Caco-2 (cell line): Measurements from ENCODE around the gene SH3GL2. TPM values are rescaled to one million over a fixed set of nuclear protein-coding genes. Genes with fewer than 3 reads are reported as not detected.

Experiments
- BruUV-seq: library from RNA; stranded (reverse); fragments of 400-500 nt; replicated peaks from 2 replicates; lab custom pipeline; 2021; lab: Mats Ljungman, UMichigan
- CTCF ChIA-PET: fragments of 300-600 bp; sonication (Branson Sonifier 250); formaldehyde crosslinking; loops from one replicate; lab custom pipeline; 2022; ENCODE audit warnings: antibody characterized with exemption; lab: Charles Lee
- POLR2A ChIA-PET: fragments of 300-600 bp; sonication (Branson Sonifier 250); formaldehyde crosslinking; loops from one replicate; lab custom pipeline; 2022; ENCODE audit warnings: antibody characterized with exemption; lab: Charles Lee
- DNase-seq, 2 experiments: peaks; one replicate each; pipeline versions ENCODE4 v3.0.0 to v3.0.0-alpha.2; 2020 to 2022
- H3K27me3 ChIP-seq: replicated peaks from 2 replicates; pipeline ENCODE4 v1.6.0; 2011; ENCODE audit warnings: low read length; ENCODE audit not compliant: control insufficient read depth, insufficient read depth
- H3K36me3 ChIP-seq: 2 replicates; pipeline ENCODE4 v1.5.1; 2011; ENCODE audit warnings: low read length; ENCODE audit not compliant: control insufficient read depth, insufficient read depth
- H3K4me1 ChIP-seq: fragments of 250-450 bp; sonication (Bioruptor Pico); 2 replicates; pipeline ENCODE4 v1.5.1; 2020; ENCODE audit warnings: mild to moderate bottlenecking
- H3K4me3 ChIP-seq: 2 replicates; pipeline ENCODE4 v1.5.1; 2011; ENCODE audit warnings: low read depth, mild to moderate bottlenecking, control low read depth, low read length
- H3K9me3 ChIP-seq: fragments of 250-450 bp; sonication (Bioruptor Pico); 2 replicates; pipeline ENCODE4 v1.5.1; 2020; ENCODE audit warnings: mild to moderate bottlenecking, moderate library complexity
- H3K27ac Mint-ChIP-seq: one replicate; pipeline ENCODE4 v1.8.0; 2022; ENCODE audit warnings: mixed read lengths; ENCODE audit not compliant: unreplicated experiment
- H3K27me3 Mint-ChIP-seq: one replicate; pipeline ENCODE4 v1.8.0; 2022; ENCODE audit warnings: mixed read lengths; ENCODE audit not compliant: insufficient read depth, unreplicated experiment
- H3K36me3 Mint-ChIP-seq: one replicate; pipeline ENCODE4 v1.8.0; 2022; ENCODE audit warnings: mild to moderate bottlenecking, mixed read lengths; ENCODE audit not compliant: insufficient read depth, unreplicated experiment
- H3K4me1 Mint-ChIP-seq: one replicate; pipeline ENCODE4 v1.8.0; 2022; ENCODE audit warnings: low read depth, mixed read lengths; ENCODE audit not compliant: unreplicated experiment
- H3K4me3 Mint-ChIP-seq: one replicate; pipeline ENCODE4 v1.8.0; 2022; ENCODE audit warnings: mild to moderate bottlenecking, moderate library complexity, mixed read lengths; ENCODE audit not compliant: unreplicated experiment
- H3K9me3 Mint-ChIP-seq: one replicate; pipeline ENCODE4 v1.8.0; 2022; ENCODE audit warnings: mixed read lengths; ENCODE audit not compliant: unreplicated experiment
- intact Hi-C: fragments of 100-400 bp; cut with micrococcal nuclease; formaldehyde crosslinking; loops from one replicate; pipeline ENCODE4 v1.10.0; 2022; ENCODE audit not compliant: unreplicated experiment
- total RNA-seq: library from RNA; stranded (reverse); gene quantifications from 2 replicates; pipeline ENCODE4 v1.2.3, GENCODE V29; 2022
- TF ChIP-seq, protein P1 (sequence below), 2 experiments: fragments of 200-600 bp in 1 of 2; IDR thresholded peaks; 1 replicate in 1 of 2; 2 replicates in 1 of 2; pipeline versions ENCODE4 v1.5.1 to v1.8.0; 2011 to 2022; ENCODE audit warnings: antibody characterized with exemption in 1 of 2, control low read depth in 1 of 2, inconsistent platforms in 1 of 2, low read depth in 1 of 2, low read length in 1 of 2, mild to moderate bottlenecking in 1 of 2, moderate library complexity in 1 of 2; ENCODE audit not compliant: insufficient read depth in 1 of 2, severe bottlenecking in 1 of 2, unreplicated experiment in 1 of 2

Gene SH3GL2
- total RNA-seq, 1 experiment from 2014 or later: not detected

GRCh38 chr9:17555362-17556054, 23.4 kb upstream of the SH3GL2 start:
- DNase-seq: no peak
- Mint-ChIP-seq H3K27me3 (peaks cover 7% of the 10 kb centered on the region), H3K4me3 (no peak overlapping the region), H3K4me1 (no peaks in the 10 kb centered on the region), H3K27ac (no peak overlapping the region), H3K9me3 (no peaks in the 10 kb centered on the region), H3K36me3 (no peaks in the 10 kb centered on the region)
- BruUV-seq: no TSS peak
- POLR2A ChIA-PET: no interaction called here
- Histone ChIP-seq H3K4me1 (no peaks in the 10 kb centered on the region), H3K4me3 (no peak overlapping the region), H3K36me3 (no peaks in the 10 kb centered on the region), H3K9me3 (no peaks in the 10 kb centered on the region), H3K27me3 (no peaks in the 10 kb centered on the region)
- TF ChIP-seq, protein P1, sequence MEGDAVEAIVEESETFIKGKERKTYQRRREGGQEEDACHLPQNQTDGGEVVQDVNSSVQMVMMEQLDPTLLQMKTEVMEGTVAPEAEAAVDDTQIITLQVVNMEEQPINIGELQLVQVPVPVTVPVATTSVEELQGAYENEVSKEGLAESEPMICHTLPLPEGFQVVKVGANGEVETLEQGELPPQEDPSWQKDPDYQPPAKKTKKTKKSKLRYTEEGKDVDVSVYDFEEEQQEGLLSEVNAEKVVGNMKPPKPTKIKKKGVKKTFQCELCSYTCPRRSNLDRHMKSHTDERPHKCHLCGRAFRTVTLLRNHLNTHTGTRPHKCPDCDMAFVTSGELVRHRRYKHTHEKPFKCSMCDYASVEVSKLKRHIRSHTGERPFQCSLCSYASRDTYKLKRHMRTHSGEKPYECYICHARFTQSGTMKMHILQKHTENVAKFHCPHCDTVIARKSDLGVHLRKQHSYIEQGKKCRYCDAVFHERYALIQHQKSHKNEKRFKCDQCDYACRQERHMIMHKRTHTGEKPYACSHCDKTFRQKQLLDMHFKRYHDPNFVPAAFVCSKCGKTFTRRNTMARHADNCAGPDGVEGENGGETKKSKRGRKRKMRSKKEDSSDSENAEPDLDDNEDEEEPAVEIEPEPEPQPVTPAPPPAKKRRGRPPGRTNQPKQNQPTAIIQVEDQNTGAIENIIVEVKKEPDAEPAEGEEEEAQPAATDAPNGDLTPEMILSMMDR (IDR thresholded peaks at IDR 0.05; ENCODE audit: insufficient read depth in 1 of 2, low read depth in 1 of 2, low read length in 1 of 2, severe bottlenecking in 1 of 2, unreplicated experiment in 1 of 2): no peak
- CTCF ChIA-PET: no interaction called here
- intact Hi-C loops: no loop called here

GRCh38 chr9:17556255-17556654, 22.6 kb upstream of the SH3GL2 start:
- H3K4me1 ChIP-seq: no peaks in the 10 kb centered on the region
- H3K27me3 Mint-ChIP-seq: peaks cover 7% of the 10 kb centered on the region
- H3K27ac Mint-ChIP-seq: no peak overlapping the region
- H3K4me1 Mint-ChIP-seq: no peaks in the 10 kb centered on the region
- no TSS peak for BruUV-seq
- no peaks in the 10 kb centered on the region for H3K36me3 Mint-ChIP-seq
- no peak for DNase-seq
- TF ChIP-seq, protein P1 (IDR thresholded peaks at IDR 0.05; ENCODE audit: insufficient read depth in 1 of 2, low read depth in 1 of 2, low read length in 1 of 2, severe bottlenecking in 1 of 2, unreplicated experiment in 1 of 2): no peak
- no peaks in the 10 kb centered on the region for H3K9me3 ChIP-seq
- no peaks in the 10 kb centered on the region for H3K36me3 ChIP-seq
- H3K4me3 Mint-ChIP-seq: no peak overlapping the region
- POLR2A ChIA-PET: no interaction called here
- no peaks in the 10 kb centered on the region for H3K27me3 ChIP-seq
- H3K9me3 Mint-ChIP-seq: no peaks in the 10 kb centered on the region
- CTCF ChIA-PET: no interaction called here
- H3K4me3 ChIP-seq: no peak overlapping the region
- intact Hi-C loops: no loop called here

DNA sequence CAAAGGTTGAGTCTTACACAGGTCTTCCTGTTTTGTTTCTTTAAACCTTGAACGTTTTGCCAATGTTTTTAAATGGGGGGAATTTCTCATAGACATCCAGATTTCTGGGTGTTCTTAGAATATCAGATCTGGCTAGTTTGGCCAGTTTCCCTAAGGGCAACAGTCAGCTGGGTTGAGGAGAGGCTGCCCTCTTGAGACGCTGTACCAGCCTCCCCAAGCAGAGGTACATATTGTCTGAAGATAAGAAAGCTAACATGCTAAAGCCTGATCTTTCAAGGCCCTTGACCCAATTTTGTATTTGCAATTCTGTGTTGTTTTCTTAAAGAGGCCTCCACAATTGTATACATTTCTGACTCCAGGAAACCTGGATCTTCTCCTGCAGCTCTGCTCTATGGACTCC, 21.9 kb upstream of the SH3GL2 start:
- intact Hi-C loops: no loop called here
- Mint-ChIP-seq H3K27me3 (peaks cover 7% of the 10 kb centered on the region), H3K4me1 (no peaks in the 10 kb centered on the region), H3K4me3 (no peak overlapping the region), H3K27ac (no peak overlapping the region), H3K36me3 (no peaks in the 10 kb centered on the region), H3K9me3 (no peaks in the 10 kb centered on the region)
- no TSS peak for BruUV-seq
- no peaks in the 10 kb centered on the region for H3K9me3 ChIP-seq
- CTCF ChIA-PET: no interaction called here
- POLR2A ChIA-PET: no interaction called here
- no peaks in the 10 kb centered on the region for H3K4me1 ChIP-seq
- no peaks in the 10 kb centered on the region for H3K27me3 ChIP-seq
- H3K4me3 ChIP-seq: no peak overlapping the region
- H3K36me3 ChIP-seq: no peaks in the 10 kb centered on the region
- no peak for DNase-seq
- TF ChIP-seq, protein P1 (IDR thresholded peaks at IDR 0.05; ENCODE audit: insufficient read depth in 1 of 2, low read depth in 1 of 2, low read length in 1 of 2, severe bottlenecking in 1 of 2, unreplicated experiment in 1 of 2): no peak
